ENCODE measurements around the gene EFNB2.

Gene EFNB2

DNA sequence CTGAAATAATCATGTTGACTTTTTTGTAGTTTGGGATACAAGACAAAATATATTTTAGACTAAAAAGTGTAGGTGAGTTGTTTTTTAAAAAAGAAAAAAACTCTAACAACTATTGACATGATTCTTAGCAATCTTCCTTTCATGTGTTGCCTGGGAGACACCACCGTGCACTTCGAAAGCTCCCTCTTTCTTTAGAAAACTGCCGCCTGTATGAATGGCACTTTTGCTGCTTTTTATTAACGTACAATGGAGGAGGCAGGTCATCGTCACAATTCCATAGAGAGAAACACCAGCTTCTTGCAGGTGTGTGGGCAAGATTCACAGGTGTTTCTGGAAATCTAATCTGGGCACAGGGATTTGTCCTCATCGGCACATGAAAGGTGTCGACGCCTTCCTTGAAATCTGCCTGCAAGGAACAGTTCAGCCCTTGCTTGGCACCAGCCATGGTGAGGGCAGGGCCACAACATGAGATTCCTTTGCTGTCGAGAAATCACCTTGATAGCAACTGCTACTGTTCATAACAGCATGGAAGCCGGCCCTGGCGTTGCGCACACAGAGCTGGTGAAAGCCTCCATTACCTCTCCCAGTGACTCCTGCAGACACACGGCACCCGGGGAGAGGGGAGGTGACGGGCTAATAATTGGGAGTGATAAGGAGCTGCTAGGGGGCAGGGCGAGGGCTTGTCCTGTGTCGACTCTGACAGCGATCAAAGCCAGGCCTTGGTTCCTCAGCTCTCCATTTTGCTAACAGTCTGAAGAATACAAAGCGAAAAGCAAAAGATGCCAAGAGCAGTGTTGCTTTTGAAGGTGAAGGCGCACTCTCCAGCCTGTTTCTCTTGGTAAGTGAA is 66.5 kb downstream of the EFNB2 start:
- H3K4me3 ChIP-seq (replicated peaks; ENCODE audit: low read depth, low read length): no peak overlapping the region
- no peak for DNase-seq (ENCODE audit: low read depth)
- TF ChIP-seq, protein P1, sequence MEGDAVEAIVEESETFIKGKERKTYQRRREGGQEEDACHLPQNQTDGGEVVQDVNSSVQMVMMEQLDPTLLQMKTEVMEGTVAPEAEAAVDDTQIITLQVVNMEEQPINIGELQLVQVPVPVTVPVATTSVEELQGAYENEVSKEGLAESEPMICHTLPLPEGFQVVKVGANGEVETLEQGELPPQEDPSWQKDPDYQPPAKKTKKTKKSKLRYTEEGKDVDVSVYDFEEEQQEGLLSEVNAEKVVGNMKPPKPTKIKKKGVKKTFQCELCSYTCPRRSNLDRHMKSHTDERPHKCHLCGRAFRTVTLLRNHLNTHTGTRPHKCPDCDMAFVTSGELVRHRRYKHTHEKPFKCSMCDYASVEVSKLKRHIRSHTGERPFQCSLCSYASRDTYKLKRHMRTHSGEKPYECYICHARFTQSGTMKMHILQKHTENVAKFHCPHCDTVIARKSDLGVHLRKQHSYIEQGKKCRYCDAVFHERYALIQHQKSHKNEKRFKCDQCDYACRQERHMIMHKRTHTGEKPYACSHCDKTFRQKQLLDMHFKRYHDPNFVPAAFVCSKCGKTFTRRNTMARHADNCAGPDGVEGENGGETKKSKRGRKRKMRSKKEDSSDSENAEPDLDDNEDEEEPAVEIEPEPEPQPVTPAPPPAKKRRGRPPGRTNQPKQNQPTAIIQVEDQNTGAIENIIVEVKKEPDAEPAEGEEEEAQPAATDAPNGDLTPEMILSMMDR (IDR thresholded peaks at IDR 0.05; ENCODE audit: low read length, missing control alignments): no peak

DNA sequence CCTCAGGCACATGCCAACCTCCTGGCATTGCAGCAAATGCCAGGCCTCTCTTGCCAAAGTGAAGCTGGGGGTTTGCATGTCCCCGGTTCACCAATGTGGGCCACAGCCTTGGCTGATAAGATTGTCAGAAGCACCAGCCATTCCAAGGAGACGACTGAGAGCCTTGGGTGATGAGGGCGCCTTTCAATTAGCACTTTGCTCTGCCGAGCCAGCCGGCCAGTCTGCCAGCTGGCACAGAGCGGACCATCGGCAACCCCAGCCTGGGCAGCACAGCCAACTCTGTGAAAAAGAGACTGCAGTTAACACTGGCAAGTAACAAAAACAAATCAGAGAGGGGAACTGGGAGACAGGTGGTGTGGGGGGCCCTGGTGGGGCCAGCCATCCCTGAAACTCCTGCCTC is 67.3 kb downstream of the EFNB2 start:
- no peak overlapping the region for H3K4me3 ChIP-seq (replicated peaks; ENCODE audit: low read depth, low read length)
- TF ChIP-seq, protein P1 (IDR thresholded peaks at IDR 0.05; ENCODE audit: low read length, missing control alignments): no peak
- DNase-seq (ENCODE audit: low read depth): no peak

DNA sequence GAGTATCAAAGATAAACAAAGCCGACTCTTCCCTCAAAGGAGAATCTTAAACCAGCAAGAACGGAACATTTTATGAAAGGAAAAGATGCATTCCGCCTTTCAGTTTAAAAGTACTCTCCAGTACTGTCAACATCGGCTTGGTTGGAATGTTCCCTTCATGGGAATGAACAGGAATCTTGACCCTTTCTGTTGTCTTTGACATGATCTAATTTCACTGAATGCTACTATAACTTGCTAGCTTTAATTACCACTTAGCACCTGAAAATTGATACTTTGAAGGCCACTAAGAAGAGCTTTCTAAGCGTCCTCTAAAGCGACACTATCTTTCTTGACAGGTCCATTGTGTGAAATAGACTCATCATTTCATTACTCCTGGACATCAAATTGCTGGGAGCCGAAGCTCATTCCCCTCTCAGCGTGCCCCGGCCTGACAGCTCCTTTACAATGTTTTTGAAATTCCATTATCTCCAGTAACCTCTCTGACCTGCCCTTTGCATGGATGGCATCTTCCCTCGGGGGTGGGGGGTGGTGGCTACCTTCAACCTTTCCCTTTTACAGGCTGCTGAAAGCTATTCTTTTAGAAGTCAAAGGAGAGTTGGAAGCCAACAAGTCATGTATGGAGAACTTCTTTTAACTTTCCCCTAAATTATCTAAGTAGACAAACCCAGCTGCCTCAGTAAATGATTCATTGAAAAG is 67.9 kb downstream of the EFNB2 start:
- TF ChIP-seq, protein P1 (IDR thresholded peaks at IDR 0.05; ENCODE audit: low read length, missing control alignments): no peak
- no peak for DNase-seq (ENCODE audit: low read depth)
- no peak overlapping the region for H3K4me3 ChIP-seq (replicated peaks; ENCODE audit: low read depth, low read length)

DNA sequence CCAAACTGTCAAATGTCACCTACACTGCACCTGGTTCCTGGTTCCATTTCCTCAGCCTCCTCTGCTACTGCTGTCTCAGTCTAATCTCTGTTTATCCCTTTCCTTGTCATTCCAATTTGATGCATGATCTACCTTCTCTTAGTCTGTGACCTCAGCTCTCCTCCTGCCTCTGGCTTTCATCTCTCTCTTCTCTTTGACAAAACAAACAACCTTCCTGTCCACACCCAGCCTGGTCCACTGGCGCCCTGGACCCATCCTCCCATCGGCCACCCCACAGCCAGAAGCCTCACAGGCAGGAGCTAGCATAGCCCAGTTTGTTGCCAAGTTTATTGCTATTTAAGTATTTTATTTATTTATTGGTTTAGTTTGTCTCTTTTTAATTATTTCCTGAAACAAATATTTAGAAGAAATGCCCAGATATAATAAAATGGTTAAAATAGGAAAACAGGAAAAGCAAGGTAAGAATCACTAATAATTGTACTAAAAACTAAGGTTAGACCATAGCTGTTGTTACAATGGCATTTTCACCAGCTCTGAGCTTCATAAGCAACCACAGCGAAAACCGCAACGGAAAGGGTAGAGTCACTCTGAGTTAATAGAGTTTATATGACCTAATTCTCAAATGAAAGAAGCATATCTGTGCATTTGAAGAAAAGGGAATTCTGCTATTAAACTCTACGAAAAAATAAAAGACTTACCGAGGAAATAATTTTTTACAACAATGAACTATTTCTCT is 68.6 kb downstream of the EFNB2 start:
- no peak for DNase-seq (ENCODE audit: low read depth)
- no peak overlapping the region for H3K4me3 ChIP-seq (replicated peaks; ENCODE audit: low read depth, low read length)
- TF ChIP-seq, protein P1 (IDR thresholded peaks at IDR 0.05; ENCODE audit: low read length, missing control alignments): no peak

DNA sequence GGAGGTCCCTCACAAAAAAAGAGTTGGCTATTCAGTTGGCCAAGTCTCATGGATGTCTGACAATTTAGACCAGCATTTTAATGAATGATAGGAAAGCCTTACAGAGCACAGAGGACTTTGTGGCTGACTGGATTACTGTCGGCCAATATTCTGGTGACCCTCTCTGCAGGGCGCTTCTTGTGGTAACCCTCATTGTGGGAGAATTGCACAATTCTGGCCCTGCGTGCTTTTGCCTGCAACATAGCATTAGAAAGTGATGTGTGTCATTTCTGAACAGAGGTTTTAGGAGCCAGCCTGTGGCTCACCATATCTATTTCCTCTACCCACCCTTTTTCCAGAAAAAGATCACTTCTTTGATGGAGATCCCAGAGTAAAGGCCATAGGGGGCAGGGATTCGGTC is 71.4 kb downstream of the EFNB2 start:
- no peak overlapping the region for H3K4me3 ChIP-seq (replicated peaks; ENCODE audit: low read depth, low read length)
- no peak for DNase-seq (ENCODE audit: low read depth)
- TF ChIP-seq, protein P1 (IDR thresholded peaks at IDR 0.05; ENCODE audit: low read length, missing control alignments): no peak

DNA sequence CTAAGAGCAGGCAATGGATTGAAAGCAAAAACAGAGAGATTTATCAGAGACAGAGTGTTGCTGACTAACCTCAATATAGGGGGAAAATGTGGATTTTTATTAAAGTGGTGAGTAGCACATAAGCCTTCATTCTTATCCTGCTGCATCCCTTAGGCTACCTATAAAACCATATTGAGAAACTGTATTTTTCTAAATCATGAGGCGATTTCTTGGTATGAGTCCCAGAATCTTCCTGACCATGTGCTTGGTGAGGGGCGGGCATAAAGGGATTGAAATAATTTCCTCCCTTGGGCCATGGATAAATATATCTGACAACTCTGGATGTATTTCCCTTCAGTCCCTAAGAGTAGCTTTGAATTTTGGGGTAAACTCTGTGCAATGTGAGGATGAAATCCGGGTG is 72.8 kb downstream of the EFNB2 start:
- TF ChIP-seq, protein P1 (IDR thresholded peaks at IDR 0.05; ENCODE audit: low read length, missing control alignments): no peak
- no peak overlapping the region for H3K4me3 ChIP-seq (replicated peaks; ENCODE audit: low read depth, low read length)
- DNase-seq (ENCODE audit: low read depth): no peak

All from fibroblast of pulmonary artery (primary cell).